ENCODE results near the gene DAAM2.

DAAM2 gene

GRCh38 chr6:39850736-39851297 lies 58.6 kb downstream of the DAAM2 start:
- no peak for DNase-seq (ENCODE audit: low read depth)
- H3K4me3 ChIP-seq (ENCODE audit: low read depth, low read length) = no peak overlapping the region
- in situ Hi-C loops (cut with HindIII; ENCODE audit: low sequenced_read_pairs) = no loop called here
- no peak for TF ChIP-seq CTCF (IDR thresholded peaks at IDR 0.05; ENCODE audit: low read depth, low read length, missing control alignments)

DNA sequence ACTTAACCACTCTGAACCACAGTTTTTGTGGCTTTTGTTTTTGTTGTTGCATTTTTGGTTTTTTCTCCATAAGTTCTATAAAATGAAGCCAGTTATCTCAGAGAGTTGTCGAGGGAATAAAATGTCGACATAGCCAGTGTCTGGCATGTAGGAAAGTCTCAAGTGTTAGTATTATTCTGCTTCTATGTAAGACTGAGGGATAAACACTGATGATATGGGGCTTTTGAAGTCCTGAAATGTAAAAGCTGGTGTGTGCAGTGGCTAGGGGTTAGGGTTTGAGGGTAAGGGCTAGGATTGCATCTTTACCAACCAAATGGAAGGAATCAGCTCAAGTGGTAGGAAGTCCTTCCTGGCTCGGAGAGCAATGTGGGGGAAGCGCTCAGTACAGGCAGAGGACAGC lies 59.2 kb downstream of the DAAM2 start:
- no peak for DNase-seq (ENCODE audit: low read depth)
- no peak for TF ChIP-seq CTCF (IDR thresholded peaks at IDR 0.05; ENCODE audit: low read depth, low read length, missing control alignments)
- no peak overlapping the region for H3K4me3 ChIP-seq (ENCODE audit: low read depth, low read length)
- in situ Hi-C loops (cut with HindIII; ENCODE audit: low sequenced_read_pairs) = no loop called here

GRCh38 chr6:39852324-39852723 lies 60.1 kb downstream of the DAAM2 start:
- no peak for TF ChIP-seq CTCF (IDR thresholded peaks at IDR 0.05; ENCODE audit: low read depth, low read length, missing control alignments)
- no peak for DNase-seq (ENCODE audit: low read depth)
- no peak overlapping the region for H3K4me3 ChIP-seq (ENCODE audit: low read depth, low read length)
- in situ Hi-C loops (cut with HindIII; ENCODE audit: low sequenced_read_pairs) = no loop called here

DNA sequence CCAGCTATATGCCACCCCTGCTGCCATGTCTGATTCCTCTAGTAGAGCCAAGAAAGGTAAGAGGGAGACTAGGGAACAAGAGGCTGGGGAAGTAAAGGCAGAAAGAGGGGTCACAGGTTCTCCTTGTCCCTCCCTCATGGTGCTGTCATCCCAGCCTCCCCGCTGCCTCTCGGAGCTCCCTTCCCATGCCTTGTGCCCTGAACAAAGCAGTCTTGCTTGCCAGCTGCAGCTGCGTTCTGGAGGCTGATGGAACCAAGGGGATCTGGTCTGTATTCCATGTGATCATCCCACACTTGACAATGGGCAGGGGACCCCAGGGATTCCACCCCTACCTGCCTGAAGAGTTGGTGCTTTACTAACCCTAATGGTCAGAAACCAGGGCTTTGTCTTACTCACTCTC lies 61.4 kb downstream of the DAAM2 start:
- in situ Hi-C loops (cut with HindIII; ENCODE audit: low sequenced_read_pairs) = no loop called here
- no peak overlapping the region for H3K4me3 ChIP-seq (ENCODE audit: low read depth, low read length)
- DNase-seq (ENCODE audit: low read depth) = no peak

GRCh38 chr6:39855356-39855995 lies 63.3 kb downstream of the DAAM2 start:
- no peak for DNase-seq (ENCODE audit: low read depth)
- no peak for TF ChIP-seq CTCF (IDR thresholded peaks at IDR 0.05; ENCODE audit: low read depth, low read length, missing control alignments)
- no peak overlapping the region for H3K4me3 ChIP-seq (ENCODE audit: low read depth, low read length)
- in situ Hi-C loops (cut with HindIII; ENCODE audit: low sequenced_read_pairs) = no loop called here

More for the DNA sequence above, 61.4 kb downstream of the DAAM2 start:
- TF ChIP-seq CTCF (IDR thresholded peaks at IDR 0.05; ENCODE audit: low read depth, low read length, missing control alignments) = no peak

GRCh38 chr6:39859025-39859424 lies 66.8 kb downstream of the DAAM2 start:
- in situ Hi-C loops (cut with HindIII; ENCODE audit: low sequenced_read_pairs) = no loop called here
- TF ChIP-seq CTCF (IDR thresholded peaks at IDR 0.05; ENCODE audit: low read depth, low read length, missing control alignments) = no peak
- DNase-seq (ENCODE audit: low read depth) = no peak
- H3K4me3 ChIP-seq (ENCODE audit: low read depth, low read length) = no peak overlapping the region

All from astrocyte of the cerebellum (primary cell).